ENCODE measurements around the gene GPR179. TPM values are rescaled to one million over a fixed set of nuclear protein-coding genes. Genes with fewer than 3 reads are reported as not detected.

The GPR179 gene
- total RNA-seq, 1 donor, result under 0.01 TPM

DNA sequence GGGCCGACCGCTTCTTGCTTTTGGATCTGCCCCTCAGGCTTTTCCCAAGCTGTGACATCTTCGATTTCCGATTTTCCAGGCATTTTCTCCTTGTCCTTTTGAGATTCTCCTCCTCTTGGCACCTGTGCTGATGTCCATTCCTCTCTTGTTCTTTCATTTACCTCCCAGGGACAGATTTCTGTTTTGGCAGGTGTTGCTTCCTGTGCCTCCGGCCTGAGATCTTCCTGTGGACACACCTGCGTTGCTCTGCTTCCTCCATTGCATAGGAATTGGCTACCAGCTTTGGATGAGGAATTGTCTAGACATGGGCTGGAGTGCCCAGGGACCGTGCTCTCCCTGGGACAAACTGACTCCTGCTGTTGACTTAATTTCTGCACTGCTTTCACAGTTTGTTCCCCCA, 15.1 kb downstream of the GPR179 start:
- no peak for DNase-seq (ENCODE audit: low read depth)
- H3K4me3 ChIP-seq (ENCODE audit: low read depth, low read length), result no peak overlapping the region
- TF ChIP-seq, protein P1, sequence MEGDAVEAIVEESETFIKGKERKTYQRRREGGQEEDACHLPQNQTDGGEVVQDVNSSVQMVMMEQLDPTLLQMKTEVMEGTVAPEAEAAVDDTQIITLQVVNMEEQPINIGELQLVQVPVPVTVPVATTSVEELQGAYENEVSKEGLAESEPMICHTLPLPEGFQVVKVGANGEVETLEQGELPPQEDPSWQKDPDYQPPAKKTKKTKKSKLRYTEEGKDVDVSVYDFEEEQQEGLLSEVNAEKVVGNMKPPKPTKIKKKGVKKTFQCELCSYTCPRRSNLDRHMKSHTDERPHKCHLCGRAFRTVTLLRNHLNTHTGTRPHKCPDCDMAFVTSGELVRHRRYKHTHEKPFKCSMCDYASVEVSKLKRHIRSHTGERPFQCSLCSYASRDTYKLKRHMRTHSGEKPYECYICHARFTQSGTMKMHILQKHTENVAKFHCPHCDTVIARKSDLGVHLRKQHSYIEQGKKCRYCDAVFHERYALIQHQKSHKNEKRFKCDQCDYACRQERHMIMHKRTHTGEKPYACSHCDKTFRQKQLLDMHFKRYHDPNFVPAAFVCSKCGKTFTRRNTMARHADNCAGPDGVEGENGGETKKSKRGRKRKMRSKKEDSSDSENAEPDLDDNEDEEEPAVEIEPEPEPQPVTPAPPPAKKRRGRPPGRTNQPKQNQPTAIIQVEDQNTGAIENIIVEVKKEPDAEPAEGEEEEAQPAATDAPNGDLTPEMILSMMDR (IDR thresholded peaks at IDR 0.05; ENCODE audit: insufficient read depth, low read depth, low read length), result no peak

DNA sequence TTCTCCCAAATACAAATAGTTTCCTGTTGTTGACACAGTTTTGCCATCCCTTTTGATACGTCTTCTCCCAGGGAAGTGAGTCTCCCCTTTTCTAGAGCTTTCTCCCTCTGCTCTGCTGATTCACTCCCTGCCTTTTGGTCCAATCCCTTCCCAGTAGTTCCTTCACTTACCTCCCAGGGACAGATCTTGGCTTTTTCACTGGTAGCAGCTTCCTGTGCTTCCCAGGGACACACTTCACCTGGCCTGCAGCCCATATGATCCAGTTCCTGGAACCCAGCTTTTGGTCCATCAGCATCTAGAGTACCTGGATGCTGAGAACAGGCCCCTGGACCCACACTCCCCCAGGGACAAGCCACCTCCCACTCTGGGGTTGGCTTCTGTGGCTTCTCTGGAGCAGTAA, 15.8 kb downstream of the GPR179 start:
- TF ChIP-seq, protein P1 (IDR thresholded peaks at IDR 0.05; ENCODE audit: insufficient read depth, low read depth, low read length), result no peak
- DNase-seq (ENCODE audit: low read depth), result no peak
- H3K4me3 ChIP-seq (ENCODE audit: low read depth, low read length), result no peak overlapping the region

DNA sequence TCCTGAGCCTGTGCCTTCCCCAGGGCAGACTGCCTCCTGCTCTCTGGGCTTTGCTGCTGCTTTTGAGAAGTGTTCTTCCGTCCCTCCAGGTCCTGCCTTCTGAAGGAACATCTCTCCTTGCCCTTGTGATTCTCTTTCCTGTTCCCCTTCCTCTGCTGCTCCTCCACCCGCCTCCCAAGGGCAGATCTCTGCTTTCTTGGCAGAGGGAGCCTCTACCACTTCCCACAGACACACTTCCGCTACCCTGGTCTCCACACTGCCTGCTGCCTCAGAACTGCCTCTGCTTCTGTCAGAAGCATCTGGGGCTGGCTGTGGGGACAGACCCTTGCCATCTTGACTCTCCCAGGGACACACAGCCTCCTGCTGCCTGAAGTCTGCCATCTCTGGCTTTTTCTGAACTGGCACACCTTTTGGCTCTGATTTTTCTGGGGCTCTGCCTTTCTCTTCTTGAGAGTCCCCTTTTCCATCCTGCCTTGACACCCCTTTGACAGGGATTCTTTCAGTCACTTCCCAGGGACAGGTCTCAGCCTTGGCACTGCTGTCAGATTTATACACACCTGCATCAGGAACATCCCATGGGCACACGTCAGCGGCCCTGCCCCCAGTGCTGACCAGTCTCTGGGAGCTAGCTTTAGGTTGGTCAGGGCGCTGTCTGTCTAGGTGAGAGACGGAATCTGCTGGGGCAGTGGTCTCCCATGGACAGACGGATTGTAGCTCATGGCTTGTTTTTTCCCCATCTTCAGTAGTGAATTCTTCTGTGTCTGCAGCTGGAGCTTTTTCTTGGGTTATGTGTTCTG, 16.6 kb downstream of the GPR179 start:
- TF ChIP-seq, protein P1 (IDR thresholded peaks at IDR 0.05; ENCODE audit: insufficient read depth, low read depth, low read length), result no peak
- DNase-seq (ENCODE audit: low read depth), result no peak
- H3K4me3 ChIP-seq (ENCODE audit: low read depth, low read length), result no peak overlapping the region

DNA sequence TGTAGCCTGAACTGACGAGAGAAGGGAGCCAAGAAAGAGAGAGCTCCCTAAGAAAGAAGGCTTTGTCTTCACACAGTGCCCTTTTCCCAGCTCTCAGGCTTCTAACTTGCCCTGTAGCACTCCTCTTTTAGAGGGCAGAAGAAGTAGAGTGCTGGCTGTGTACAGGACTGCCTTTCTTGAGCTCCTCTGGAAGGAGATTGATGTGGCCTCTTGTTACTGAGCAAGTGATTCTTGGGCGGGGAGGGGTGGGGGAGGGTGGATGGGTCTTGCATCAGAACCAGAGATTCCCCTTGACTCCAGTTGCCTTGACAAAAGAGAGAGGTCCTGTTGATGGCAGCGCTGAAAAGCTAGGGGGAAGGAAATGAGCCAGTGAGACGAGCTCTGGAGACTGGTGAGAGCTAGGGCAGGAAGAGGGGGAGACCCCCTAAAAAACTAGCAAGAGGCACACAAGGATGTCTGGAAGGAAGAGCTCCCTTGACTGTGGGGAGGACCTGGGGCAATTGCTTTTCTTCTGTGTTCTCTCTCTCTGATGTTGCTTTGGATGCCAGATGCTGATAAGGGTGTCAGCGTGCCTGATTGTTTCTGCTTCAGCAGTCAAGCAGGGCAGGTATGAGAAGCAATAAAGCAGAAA, 18.4 kb downstream of the GPR179 start:
- TF ChIP-seq, protein P1 (IDR thresholded peaks at IDR 0.05; ENCODE audit: insufficient read depth, low read depth, low read length), result no peak
- no peak for DNase-seq (ENCODE audit: low read depth)

DNA sequence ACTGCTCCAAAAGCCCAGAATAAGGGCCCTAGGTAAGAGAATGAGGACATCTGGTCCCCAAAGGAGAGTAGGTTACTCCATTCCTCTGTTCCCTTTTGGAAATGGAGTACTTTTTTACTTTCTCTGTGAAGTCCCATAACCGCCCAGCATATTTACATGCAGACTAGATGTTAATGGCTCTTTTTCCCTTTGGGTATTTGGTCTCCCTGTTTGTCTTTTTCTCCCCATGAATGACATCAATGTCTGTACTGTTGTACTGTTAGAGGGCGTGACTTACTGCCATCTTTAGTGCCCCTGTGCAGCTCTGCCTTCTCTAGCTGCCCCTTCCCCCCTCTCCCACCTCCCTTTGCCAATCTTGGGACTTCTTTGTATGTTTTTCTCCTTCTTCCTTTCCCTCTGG, 19.0 kb downstream of the GPR179 start:
- DNase-seq (ENCODE audit: low read depth), result no peak
- TF ChIP-seq, protein P1 (IDR thresholded peaks at IDR 0.05; ENCODE audit: insufficient read depth, low read depth, low read length), result no peak
- H3K4me3 ChIP-seq (ENCODE audit: low read depth, low read length), result no peak overlapping the region

More for the DNA sequence above, 18.4 kb downstream of the GPR179 start:
- no peak overlapping the region for H3K4me3 ChIP-seq (ENCODE audit: low read depth, low read length)

DNA sequence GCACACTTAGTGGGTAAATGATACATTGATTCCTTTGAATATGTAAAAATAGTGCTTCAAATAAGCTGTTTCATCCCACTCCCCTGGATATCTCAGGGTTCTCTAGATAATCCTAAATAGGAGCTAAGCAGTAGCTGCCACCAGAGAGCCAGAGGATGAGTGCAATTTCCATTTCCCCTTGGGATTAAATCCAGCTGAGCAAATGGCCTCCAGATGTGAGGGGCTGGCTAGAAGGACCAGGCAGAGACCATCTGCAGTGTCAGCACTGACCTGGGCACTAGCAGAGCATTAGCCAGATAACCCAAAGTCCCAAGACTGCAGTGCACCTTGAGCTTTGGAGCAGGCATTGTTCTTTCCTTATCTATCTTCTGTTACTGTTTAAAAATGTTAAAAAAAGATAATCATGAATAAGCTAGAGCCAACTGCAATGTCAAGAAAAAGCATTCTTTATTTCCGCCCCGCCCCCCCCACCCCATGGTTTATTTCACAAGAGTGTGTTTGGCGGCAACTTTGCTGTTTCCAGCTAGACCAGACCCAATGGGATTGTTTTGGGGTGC, 19.5 kb downstream of the GPR179 start:
- TF ChIP-seq, protein P1 (IDR thresholded peaks at IDR 0.05; ENCODE audit: insufficient read depth, low read depth, low read length), result no peak
- DNase-seq (ENCODE audit: low read depth), result no peak

More for the DNA sequence above, 19.5 kb downstream of the GPR179 start:
- no peak overlapping the region for H3K4me3 ChIP-seq (ENCODE audit: low read depth, low read length)
